Peyer's patch (tissue), 4 donors: ENCODE data around the gene CCZ1.

Experiments used
- POLR2A ChIP-seq, 2 donors: fragments of 450-650 bp; IDR thresholded peaks; one replicate each; pipeline ENCODE4 v1.5.1; 2017; ENCODE audit warnings: antibody characterized with exemption in 2 of 2, mild to moderate bottlenecking in 2 of 2, moderate library complexity in 2 of 2
- TF ChIP-seq, protein P1 (sequence below), 6 experiments: fragments of 450-650 bp in 4 of 6; fragments of 200-600 bp in 2 of 6; sonication (generic) in 1 of 6; IDR thresholded peaks; one replicate each; pipeline ENCODE4 v1.5.1; 2017 to 2019; ENCODE audit warnings: antibody characterized with exemption in 6 of 6, mild to moderate bottlenecking in 3 of 6, moderate library complexity in 1 of 6

DNA sequence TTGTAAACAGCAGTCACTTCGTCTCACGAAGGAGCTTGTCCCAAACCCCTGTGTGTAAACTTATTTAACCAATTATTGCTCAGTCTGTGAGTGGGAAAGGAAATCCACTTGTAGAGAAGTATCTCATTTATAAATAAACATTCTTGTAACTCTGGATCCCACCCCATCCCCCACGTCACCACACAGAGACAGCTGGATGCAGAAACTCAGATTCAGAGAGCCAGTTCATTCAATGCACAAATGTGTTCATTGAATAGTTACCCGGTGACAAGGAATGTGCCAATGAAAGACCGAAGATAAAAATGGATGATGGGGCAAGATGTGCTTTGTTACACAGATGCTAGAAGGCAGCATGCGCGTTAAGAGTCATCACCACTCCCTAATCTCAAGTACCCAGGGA, 26.2 kb upstream of the CCZ1 start:
- TF ChIP-seq, protein P1, sequence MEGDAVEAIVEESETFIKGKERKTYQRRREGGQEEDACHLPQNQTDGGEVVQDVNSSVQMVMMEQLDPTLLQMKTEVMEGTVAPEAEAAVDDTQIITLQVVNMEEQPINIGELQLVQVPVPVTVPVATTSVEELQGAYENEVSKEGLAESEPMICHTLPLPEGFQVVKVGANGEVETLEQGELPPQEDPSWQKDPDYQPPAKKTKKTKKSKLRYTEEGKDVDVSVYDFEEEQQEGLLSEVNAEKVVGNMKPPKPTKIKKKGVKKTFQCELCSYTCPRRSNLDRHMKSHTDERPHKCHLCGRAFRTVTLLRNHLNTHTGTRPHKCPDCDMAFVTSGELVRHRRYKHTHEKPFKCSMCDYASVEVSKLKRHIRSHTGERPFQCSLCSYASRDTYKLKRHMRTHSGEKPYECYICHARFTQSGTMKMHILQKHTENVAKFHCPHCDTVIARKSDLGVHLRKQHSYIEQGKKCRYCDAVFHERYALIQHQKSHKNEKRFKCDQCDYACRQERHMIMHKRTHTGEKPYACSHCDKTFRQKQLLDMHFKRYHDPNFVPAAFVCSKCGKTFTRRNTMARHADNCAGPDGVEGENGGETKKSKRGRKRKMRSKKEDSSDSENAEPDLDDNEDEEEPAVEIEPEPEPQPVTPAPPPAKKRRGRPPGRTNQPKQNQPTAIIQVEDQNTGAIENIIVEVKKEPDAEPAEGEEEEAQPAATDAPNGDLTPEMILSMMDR (IDR thresholded peaks at IDR 0.05) = no peak
- TF ChIP-seq POLR2A (IDR thresholded peaks at IDR 0.05) = no peak
